Sigmoid colon (tissue), 4 donors: Measurements from ENCODE around the gene DHRS7B.

Experiments
- CTCF ChIP-seq, 4 experiments: fragments of 450-650 bp in 3 of 4; fragments of 200-600 bp in 1 of 4; IDR thresholded peaks; one replicate each; pipeline ENCODE4 v1.5.1; 2016 to 2019; ENCODE audit warnings: antibody characterized with exemption in 4 of 4, mild to moderate bottlenecking in 3 of 4, moderate library complexity in 2 of 4
- EP300 ChIP-seq, 4 donors: sonication (generic); formaldehyde crosslinking; IDR thresholded peaks; one replicate each; pipeline ENCODE4 v1.6.1; 2017; ENCODE audit warnings: antibody characterized with exemption in 4 of 4

- no peak for TF ChIP-seq CTCF (IDR thresholded peaks at IDR 0.05)
- TF ChIP-seq EP300 (IDR thresholded peaks at IDR 0.05) = no peak
Observed at GRCh38 chr17:21165922-21166594, 39.3 kb downstream of the DHRS7B start.
